ENCODE results near the gene SNTG2.
"Not testable (repeated sequence)": the region's sequence is repeated elsewhere in the genome, so short reads cannot be mapped to it uniquely, and the experiment has no call there.

The SNTG2 gene

DNA sequence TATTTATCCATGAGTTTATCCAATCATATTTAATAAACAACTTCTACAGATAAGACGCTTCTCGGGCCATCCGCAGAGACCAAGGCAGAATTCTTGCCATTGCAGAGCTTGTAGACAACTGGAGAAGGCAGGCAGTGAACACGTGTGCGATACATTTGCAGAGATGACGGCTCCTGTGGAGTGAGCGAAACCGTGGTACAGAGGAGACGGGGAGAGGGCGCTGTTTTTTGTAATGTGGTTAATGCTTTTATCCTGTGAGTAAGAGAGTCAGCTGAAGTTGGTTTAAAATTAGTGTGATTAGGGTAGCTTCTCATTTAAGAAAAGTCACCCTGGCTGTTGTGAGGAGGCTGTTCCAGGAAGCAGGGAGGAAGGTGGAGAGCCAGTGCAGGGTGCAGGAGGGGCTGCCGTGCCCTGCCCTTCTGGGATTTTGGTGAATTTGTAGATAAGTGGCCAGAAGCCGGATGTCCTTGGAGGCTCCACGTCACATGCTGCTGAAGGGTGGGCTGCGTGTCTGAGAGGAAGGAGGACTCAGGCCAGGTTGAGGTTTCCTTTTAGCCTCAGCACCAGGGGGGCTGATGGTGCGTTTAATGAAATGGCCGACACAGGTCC is 151.4 kb downstream of the SNTG2 start:
- no peak for DNase-seq

DNA sequence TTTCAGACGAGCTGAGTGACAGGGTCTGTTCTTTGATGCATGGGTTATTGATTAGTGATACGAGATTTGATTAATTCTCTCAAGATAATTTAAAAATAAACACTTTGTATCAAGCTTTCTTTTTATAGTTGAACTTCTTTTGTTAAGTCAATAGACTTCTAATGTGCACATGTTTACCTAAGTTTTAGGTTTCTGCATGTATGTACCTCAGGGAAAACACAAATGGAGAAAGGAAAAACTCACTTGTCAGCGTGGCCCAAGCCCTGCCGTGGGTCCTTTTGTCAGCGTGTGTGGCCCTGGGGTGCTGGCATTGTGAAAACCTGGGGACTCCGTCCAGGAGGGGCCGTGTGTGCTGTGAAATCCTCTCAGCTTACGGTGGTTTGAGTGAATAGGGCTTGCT is 153.7 kb downstream of the SNTG2 start:
- no peak for DNase-seq

GRCh38 chr2:1106344-1106743 is 155.7 kb downstream of the SNTG2 start:
- not testable (repeated sequence) for DNase-seq

GRCh38 chr2:1115843-1116539 is 165.3 kb downstream of the SNTG2 start:
- no peak for DNase-seq

GRCh38 chr2:1117569-1117968 is 166.9 kb downstream of the SNTG2 start:
- DNase-seq: no peak

DNA sequence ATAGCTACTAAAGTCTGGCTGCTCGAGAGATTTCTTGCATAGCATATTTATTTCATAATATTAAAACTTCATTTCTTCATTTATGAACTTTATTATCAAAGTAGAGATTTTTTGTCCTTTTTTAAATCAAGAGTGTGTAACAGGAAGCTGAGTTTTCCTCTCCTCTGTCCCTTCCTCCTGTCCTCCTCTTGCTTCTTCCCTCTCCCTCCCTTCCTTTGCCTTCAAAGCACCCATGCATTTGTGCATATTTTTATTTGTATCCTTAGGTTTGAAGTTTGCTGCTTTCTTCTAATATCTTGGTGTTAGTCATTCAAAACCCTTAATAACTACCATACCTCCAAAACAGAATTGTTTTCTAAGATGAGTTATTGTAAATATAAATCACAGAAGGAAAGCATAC is 174.6 kb downstream of the SNTG2 start:
- DNase-seq: no peak

DNA sequence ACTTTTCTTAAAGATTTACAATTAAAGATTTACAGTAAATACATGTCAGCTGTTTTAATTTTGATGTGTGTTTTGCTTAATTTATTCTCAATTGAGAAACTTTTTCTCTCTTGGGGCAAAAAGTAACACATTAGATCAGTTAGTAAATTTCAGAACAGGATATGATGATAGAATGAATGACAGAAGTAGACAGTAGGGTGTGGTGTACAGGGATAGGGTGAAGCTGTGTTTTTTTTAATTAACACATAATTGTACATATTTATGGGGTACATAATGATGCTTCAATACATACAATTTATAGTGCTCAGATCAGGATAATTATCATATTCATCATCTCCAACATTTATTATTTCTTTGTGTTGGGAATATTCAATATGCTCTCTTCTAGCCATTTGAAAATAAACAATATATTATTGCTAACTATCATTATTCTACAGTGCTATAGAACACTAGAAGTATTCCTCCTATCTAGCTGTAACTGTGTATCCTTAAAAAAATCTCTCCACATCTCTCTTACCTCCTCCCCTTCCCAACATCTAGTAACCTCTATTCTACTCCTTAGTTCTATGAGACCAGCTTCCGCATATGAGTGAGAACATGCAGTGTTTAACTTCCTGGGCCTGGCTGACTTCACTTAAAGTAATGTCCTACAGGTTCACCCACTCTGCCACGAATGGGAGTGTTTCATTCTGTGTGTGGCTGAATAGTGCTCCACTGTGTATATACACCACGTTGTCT is 175.2 kb downstream of the SNTG2 start:
- DNase-seq: no peak

DNA sequence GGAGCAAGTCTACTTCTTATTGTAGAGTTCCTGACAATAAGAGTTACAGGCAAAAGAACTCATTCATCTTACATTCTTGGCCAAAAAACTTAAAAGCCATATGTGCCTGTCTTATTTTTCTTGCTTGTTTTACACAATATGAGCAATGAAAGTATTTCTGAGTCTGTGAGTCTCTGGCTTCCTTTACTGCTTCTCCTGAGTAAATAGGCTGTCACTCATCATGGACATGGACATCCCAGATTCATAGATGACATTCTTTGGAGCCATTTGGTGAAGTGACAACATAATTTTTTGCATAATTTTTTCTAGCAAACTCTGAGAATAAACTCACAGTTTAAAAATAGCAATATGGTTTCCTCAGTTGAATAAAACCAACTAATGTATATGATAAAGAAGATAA is 179.3 kb downstream of the SNTG2 start:
- no peak for DNase-seq

GRCh38 chr2:1130922-1131321 is 180.3 kb downstream of the SNTG2 start:
- DNase-seq: no peak

GRCh38 chr2:1132328-1132969 is 181.8 kb downstream of the SNTG2 start:
- DNase-seq: no peak

DNA sequence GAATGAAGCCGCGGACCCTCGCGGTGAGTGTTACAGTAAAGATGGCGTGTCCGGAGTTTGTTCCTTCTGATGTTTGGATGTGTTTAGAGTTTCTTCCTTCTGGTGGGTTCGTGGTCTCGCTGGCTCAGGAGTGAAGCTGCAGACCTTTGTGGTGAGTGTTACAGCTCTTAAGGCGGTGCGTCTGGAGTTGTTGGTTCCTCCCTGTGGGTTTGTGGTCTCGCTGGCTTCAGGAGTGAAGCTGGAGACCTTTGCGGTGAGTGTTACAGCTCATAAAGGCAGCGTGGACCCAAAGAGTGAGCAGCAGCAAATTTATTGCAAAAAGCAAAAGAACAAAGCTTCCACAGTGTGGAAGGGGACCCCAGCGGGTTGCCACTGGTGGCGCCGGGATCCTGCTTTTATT is 183.2 kb downstream of the SNTG2 start:
- DNase-seq: not testable (repeated sequence)

- DNase-seq: no peak
These were observed 184.0 kb downstream of the SNTG2 start for GRCh38 chr2:1134629-1135028.

DNA sequence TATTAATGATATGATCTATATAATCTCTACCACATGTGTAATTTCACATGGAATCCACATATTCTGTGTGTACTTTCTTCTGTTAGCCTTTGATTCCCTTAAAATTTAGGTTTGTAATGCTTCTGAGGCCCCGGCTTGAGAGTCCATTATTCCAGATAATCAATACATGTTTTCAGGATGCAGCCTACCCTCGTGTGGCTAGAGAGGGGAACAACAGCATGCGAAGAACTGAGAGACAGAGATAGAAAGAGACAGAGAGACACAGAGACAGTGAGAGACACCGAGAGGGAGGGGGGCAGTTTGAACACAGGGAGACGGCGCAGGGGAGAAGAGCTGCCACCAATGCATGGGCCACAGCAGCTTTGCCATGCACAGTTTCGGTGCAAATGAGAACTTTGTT is 185.4 kb downstream of the SNTG2 start:
- DNase-seq: peak; percentile 14

GRCh38 chr2:1136846-1137245 is 186.2 kb downstream of the SNTG2 start:
- DNase-seq: no peak

DNA sequence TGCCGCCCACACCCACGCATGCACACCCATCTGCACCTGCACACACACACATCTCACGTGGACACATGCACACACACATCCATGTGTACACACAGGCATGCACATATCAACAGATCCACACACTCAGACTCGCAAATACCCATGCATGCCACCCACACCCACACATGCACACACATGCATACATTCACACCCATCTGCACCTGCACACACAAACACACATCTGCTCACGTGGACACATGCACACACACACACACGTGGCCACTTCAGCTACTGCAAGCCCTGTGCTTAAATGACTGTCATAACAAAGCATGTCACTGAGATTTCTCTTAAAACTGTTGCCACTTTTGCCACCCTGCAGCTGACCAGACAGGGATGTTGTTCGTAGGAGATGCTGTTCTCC is 186.6 kb downstream of the SNTG2 start:
- DNase-seq: no peak

- no peak for DNase-seq
These were observed 187.3 kb downstream of the SNTG2 start for GRCh38 chr2:1137913-1138391.

- DNase-seq: peak; percentile 10
These were observed 189.8 kb downstream of the SNTG2 start for GRCh38 chr2:1140389-1141003.

DNA sequence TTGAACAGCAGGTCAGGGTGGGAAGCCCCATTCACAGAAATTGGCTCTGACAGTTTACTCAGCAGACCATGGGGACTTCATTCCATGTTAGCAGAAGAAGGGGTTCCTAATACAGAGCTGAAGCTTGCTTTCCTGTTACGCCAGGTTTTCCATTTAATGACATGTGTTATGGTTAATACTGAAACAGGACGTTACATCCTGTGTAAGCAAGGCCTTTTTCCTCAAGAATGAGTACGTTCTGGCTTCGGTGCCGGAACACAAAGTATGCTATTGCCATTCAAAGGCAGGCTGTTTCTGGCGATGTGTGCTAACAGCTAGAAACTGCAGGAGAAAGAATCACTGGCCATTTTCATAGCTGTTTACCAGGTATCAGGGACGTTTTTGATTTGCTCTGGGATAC is 190.4 kb downstream of the SNTG2 start:
- no peak for DNase-seq

GRCh38 chr2:1143129-1143528 is 192.5 kb downstream of the SNTG2 start:
- no peak for DNase-seq

- DNase-seq: no peak
These were observed 197.4 kb downstream of the SNTG2 start for GRCh38 chr2:1147873-1148612.

DNA sequence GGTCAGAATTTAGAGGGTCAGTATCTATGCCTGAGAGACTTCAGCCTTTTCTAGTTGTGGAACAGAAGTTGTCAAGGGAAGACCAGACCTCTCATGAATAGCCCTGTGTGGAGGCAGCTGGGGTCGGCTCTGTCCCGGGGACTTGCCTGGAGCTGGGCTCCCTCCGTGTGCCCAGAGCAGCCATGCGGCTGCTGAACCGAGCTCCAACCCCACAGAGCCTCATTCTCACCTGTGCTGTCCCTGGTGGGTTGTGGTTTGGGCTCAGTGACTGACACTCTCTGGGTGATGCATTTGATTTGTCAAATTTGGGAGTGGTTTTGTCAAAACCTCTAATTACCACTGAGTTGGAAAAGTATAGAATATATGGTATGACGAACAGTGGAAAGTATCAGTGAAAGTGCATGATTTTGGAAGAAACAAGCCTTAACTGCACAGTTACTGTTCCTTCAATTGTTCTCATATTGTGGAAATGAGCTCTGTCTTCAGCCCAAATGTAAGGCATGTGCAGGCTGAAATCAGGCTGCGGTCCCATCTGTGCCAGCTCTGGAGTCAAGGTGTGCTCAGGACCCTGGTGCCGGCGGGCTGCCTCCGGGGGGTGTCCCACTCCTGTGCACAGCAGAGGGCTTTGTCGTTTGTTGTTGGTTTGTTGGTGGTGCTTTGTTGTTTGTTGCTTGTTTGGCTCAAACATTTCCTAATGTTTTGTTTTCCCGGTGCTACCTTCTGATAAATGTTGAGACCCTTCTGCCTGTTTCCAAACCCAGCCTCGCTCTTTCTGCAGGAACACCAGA is 200.3 kb downstream of the SNTG2 start:
- no peak for DNase-seq

GRCh38 chr2:1152375-1152774 is 201.7 kb downstream of the SNTG2 start:
- DNase-seq: no peak

Measured in fibroblast of skin of right biceps (primary cell).